Heart left ventricle (tissue), 16 donors: ENCODE measurements around the gene APOL4. TPM values are rescaled to one million over a fixed set of nuclear protein-coding genes. Genes with fewer than 3 reads are reported as not detected.

Source experiments
- ATAC-seq, 4 donors: fragments of 200-7000 bp; cut with Tn5 transposase; one replicate each; pipeline ENCODE4 v1.9.1; 2020 to 2022; ENCODE audit warnings: moderate library complexity in 4 of 4, mild to moderate bottlenecking in 3 of 4, moderate number of reproducible peaks in 1 of 4
- DNase-seq, 5 donors: peaks; one replicate each; pipeline ENCODE4 v3.0.0-alpha.2; 2020
- H3K27ac ChIP-seq, 12 donors: fragments of 200-600 bp; sonication (generic) in 4 of 12; one replicate each; pipeline versions ENCODE4 v1.5.0 to v1.8.0; 2016 to 2022; ENCODE audit warnings: mild to moderate bottlenecking in 2 of 12
- H3K27me3 ChIP-seq, 9 donors: fragments of 200-600 bp; sonication (generic) in 2 of 9; one replicate each; pipeline versions ENCODE4 v1.5.1 to v1.8.0; 2016 to 2022; ENCODE audit warnings: mild to moderate bottlenecking in 3 of 9
- H3K36me3 ChIP-seq, 9 donors: fragments of 200-600 bp; sonication (generic) in 2 of 9; one replicate each; pipeline versions ENCODE4 v1.5.0 to v1.8.0; 2018 to 2022; ENCODE audit warnings: mild to moderate bottlenecking in 2 of 9
- H3K4me1 ChIP-seq, 12 donors: fragments of 200-600 bp; sonication (generic) in 4 of 12; one replicate each; pipeline versions ENCODE4 v1.5.0 to v1.8.0; 2016 to 2022; ENCODE audit warnings: mild to moderate bottlenecking in 3 of 12
- H3K4me3 ChIP-seq, 12 donors: fragments of 200-600 bp; sonication (generic) in 4 of 12; one replicate each; pipeline versions ENCODE4 v1.5.0 to v1.8.0; 2017 to 2022; ENCODE audit warnings: mild to moderate bottlenecking in 9 of 12, moderate library complexity in 4 of 12
- H3K9me3 ChIP-seq, 12 donors: fragments of 200-600 bp; sonication (generic) in 4 of 12; one replicate each; pipeline versions ENCODE4 v1.5.0 to v1.8.0; 2016 to 2022; ENCODE audit warnings: mild to moderate bottlenecking in 1 of 12
- POLR2A ChIP-seq, 2 donors: fragments of 450-650 bp; IDR thresholded peaks; one replicate each; pipeline ENCODE4 v1.6.1; 2017; ENCODE audit warnings: antibody characterized with exemption in 2 of 2, mild to moderate bottlenecking in 2 of 2, moderate library complexity in 2 of 2
- WGBS, 4 donors: extraction: QIAGEN DNeasy Blood & Tissue Kit in 2 of 4; methylation state at CpG; one replicate each; pipeline versions ENCODE4 v1.1.5 to v1.1.7; 2013 to 2018; 5-methylcytosine and 5-hydroxymethylcytosine counted together
- intact Hi-C, 10 donors: fragments of 100-400 bp; cut with DNase I; formaldehyde crosslinking; loops; one replicate each; pipeline versions ENCODE4 v1.11.1 to v1.14.2; 2022
- polyA plus RNA-seq, 2 donors: library from polyadenylated mRNA; stranded (reverse); fragments of 200-250 nt; gene quantifications; one replicate each; pipeline ENCODE4 v1.2.3, GENCODE V29; 2013
- total RNA-seq, 9 donors: library from RNA; depleted of rRNA in 2 of 9; stranded (reverse); fragments of >200 nt in 2 of 9; fragmentation: NEBNext Ultra II Directional in 3 of 9; extraction: Animal tissue kit (Norgen Biotek cat#: 25700) in 3 of 9; gene quantifications; one replicate each; pipeline versions ENCODE4 v1.1.0 to v1.2.4, GENCODE V29; 2016 to 2023
- TF ChIP-seq, protein P1 (sequence below), 12 donors: fragments of 200-600 bp; sonication (generic) in 4 of 12; IDR thresholded peaks; one replicate each; pipeline versions ENCODE4 v1.5.0 to v1.8.0; 2018 to 2022; ENCODE audit warnings: antibody characterized with exemption in 12 of 12, mild to moderate bottlenecking in 5 of 12
- donor health status: ischemic (EF 13 %, LVEDD 7.1; RV severe dilation, severe dysfunction).
- donor health status: healthy with polysubstance abuse.
- donor health status: DM: no; HTN: yes; CAD: no.
- donor health status: DM: no; HTN: no; CAD: no.
- donor health status: ischemic (EF 25% LVEDD 6.9; RV normal size, moderate dysfunction).
- donor health status: ischemic (EF 25% LVEDD 5.7; RV mildly dilated, moderate dysfunction).
- donor health status: healthy.
- donor health status: DM: yes; HTN: yes; CAD: no.
- donor health status: ischemic (EF 35%, LVEDD 5.7; RV mildly dilated, moderate dysfunction).
- donor health status: nonischemic (EF 11% LVEDD 7.7; RV severe dilation, severe dysfunction).
- donor health status: DM: yes; HTN: yes; CAD: no.
- donor health status: PGD.
- donor health status: ischemic (EF 29% LVEDD 5.4; RV normal size, mild dysfunction).
- donor health status: nonischemic (EF 23%, LVEDD 6.1; RV moderate dilation, normal function).

APOL4 gene
- total and polyA plus RNA-seq, 11 donors: 1.7 to 26.5 (median 4.0) TPM; not detected in 2

DNA sequence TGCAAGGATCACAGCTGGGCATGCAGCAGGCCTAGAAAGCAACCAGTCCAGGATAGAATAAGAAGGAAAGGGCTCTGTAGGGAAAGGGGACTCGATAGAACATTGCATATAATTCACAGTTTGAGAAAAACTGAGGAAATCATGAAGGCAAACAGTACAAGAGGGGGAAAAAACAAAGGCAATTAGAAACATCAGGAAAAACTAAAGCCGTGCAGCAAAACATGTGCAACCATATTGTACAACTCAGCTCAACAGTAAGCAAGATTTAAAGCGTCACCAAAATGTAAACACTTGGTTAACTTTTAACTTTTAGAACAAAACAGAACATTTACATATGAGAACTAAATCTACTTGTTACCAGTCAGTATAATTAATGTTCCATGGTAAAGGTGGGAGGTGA, 49.5 kb downstream of the APOL4 start:
- DNase-seq (no peak), ATAC-seq (no peak)
- H3K4me1 ChIP-seq: peaks cover 16 to 90% (median 71%) of the 10 kb centered on the region in 12 donors
- H3K9me3 ChIP-seq: no peaks in the 10 kb centered on the region
- H3K27ac ChIP-seq: peak overlapping the region in 10 of 12 donors; percentile 23 to 93 (median 48)
- H3K4me3 ChIP-seq: peak overlapping the region in 1 of 12 donors; percentile 5
- 74 to 88% (median 85%) methylated on average over 3 of the region's 3 CpGs for WGBS, 4 donors
- H3K36me3 ChIP-seq: peaks cover 0 to 68% (median 28%) of the 10 kb centered on the region in 9 donors
- TF ChIP-seq, protein P1, sequence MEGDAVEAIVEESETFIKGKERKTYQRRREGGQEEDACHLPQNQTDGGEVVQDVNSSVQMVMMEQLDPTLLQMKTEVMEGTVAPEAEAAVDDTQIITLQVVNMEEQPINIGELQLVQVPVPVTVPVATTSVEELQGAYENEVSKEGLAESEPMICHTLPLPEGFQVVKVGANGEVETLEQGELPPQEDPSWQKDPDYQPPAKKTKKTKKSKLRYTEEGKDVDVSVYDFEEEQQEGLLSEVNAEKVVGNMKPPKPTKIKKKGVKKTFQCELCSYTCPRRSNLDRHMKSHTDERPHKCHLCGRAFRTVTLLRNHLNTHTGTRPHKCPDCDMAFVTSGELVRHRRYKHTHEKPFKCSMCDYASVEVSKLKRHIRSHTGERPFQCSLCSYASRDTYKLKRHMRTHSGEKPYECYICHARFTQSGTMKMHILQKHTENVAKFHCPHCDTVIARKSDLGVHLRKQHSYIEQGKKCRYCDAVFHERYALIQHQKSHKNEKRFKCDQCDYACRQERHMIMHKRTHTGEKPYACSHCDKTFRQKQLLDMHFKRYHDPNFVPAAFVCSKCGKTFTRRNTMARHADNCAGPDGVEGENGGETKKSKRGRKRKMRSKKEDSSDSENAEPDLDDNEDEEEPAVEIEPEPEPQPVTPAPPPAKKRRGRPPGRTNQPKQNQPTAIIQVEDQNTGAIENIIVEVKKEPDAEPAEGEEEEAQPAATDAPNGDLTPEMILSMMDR (IDR thresholded peaks at IDR 0.05): no peak
- no peak for TF ChIP-seq POLR2A (IDR thresholded peaks at IDR 0.05)
- H3K27me3 ChIP-seq: no peaks in the 10 kb centered on the region
- intact Hi-C loops: loop anchor here in 2 of 10 donors (10.0 kb wide), 2 partner anchors 73 to 83 kb away; partner anchors contain the start of gene APOL2 (in 1 of the 2)

DNA sequence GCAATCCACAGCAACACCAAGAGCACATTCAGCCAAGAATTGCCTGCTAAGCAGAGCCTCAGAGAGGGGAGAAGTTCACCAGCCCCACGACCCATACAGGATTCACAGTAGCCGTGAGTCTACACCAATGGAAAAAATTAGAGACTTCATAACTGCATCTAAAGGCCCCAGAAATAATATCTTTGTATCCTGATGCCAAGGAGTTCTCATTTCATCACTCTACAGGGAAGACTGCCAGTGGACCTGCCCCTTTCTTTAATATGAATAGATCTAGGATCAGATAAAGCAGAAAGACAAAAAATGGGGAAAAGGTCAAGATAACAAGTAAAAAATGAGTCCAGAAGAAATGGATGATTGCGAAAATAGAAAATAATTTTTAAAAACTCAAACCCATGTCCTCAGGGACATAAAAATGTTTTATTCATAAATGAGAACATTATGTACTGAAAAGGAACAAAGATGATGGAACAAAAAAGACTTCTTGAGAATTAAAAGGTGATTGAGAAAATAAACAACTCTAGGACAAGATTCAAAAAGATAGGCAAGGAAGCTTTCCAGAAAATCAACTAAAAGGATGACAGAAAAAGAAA, 50.5 kb downstream of the APOL4 start:
- ATAC-seq (no peak), DNase-seq (no peak)
- 43 to 63% (median 51%) methylated on average over 3 of the region's 3 CpGs for WGBS, 4 donors
- Histone ChIP-seq H3K9me3 (no peaks in the 10 kb centered on the region), H3K36me3 (peaks cover 0 to 78% (median 30%) of the 10 kb centered on the region in 9 donors), H3K4me3 (peak overlapping the region in 1 of 12 donors; percentile 5), H3K27ac (peak overlapping the region; percentile 24 to 93 (median 49)), H3K4me1 (peaks cover 17 to 86% (median 65%) of the 10 kb centered on the region in 12 donors), H3K27me3 (no peaks in the 10 kb centered on the region)
- intact Hi-C loops: loop anchor here in 2 of 10 donors (10.0 kb wide), 2 partner anchors 74 to 84 kb away; partner anchors contain the start of gene APOL2 (in 1 of the 2)
- no peak for TF ChIP-seq POLR2A (IDR thresholded peaks at IDR 0.05)
- TF ChIP-seq, protein P1 (IDR thresholded peaks at IDR 0.05): no peak

DNA sequence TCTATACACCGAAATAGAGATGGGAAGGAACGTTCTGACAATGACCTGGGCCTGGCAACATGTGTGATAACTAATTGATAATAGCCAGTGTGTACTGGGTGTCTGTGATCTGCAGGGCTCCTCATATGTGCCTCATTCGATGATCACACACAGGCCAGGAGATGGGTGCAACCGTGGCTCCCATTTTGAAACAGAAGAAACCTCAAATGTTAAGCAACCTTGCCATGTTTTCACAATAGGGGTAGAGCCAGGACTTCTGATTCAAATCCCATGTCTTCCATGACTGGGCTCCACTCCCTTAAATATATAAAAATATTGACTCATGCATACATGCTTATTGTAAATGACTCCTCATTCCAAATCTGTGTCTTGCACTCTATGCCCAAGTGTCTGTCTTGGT, 52.2 kb downstream of the APOL4 start:
- H3K4me1 ChIP-seq: peaks cover 12 to 81% (median 54%) of the 10 kb centered on the region in 12 donors
- no peak for ATAC-seq

DNA sequence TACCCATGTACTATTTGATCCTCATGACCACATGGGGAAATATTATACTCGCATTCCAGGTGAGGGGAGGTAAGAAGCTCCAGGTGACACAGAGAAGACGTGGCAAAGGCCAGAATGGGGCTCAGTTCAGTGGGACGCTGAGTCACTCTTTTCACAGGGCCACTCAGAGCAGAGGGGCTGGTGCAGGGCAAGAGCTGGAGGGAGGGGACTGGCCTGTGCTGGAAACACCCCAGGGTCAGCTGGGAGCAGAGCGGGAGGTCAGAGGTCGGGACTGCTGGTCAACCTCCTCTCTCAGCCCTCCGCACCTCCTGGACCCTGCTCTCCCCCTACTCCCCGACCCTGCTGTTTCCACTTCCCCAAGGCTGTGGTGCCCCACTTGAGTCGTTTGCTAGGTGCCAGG, 53.2 kb downstream of the APOL4 start:
- H3K27me3 ChIP-seq: no peaks in the 10 kb centered on the region
- H3K27ac ChIP-seq: peak overlapping the region in 3 of 12 donors; percentile 1 to 40 (median 28)
- no peak overlapping the region for H3K4me3 ChIP-seq
- no peaks in the 10 kb centered on the region for H3K9me3 ChIP-seq
- H3K4me1 ChIP-seq: peaks cover 6 to 70% (median 46%) of the 10 kb centered on the region in 12 donors
- no peak for DNase-seq
- peaks cover 0 to 79% (median 42%) of the 10 kb centered on the region in 9 donors for H3K36me3 ChIP-seq
- TF ChIP-seq, protein P1 (IDR thresholded peaks at IDR 0.05): no peak
- no peak for TF ChIP-seq POLR2A (IDR thresholded peaks at IDR 0.05)
- intact Hi-C loops: loop anchor here in 7 of 10 donors (5.0 to 10.0 kb wide), 6 partner anchors 34 to 339 kb away; partner anchors contain the start of gene TXN2 (in 3 of the 7)
- no peak for ATAC-seq
- WGBS, 4 donors: 87 to 96% (median 91%) methylated on average over 5 to 8 of the region's 8 CpGs

More for the DNA sequence above, 52.2 kb downstream of the APOL4 start:
- no peak for DNase-seq
- intact Hi-C loops: loop anchor here in 7 of 10 donors (5.0 to 10.0 kb wide), 6 partner anchors 33 to 338 kb away; partner anchors contain the start of gene TXN2 (in 3 of the 7)
- no peaks in the 10 kb centered on the region for H3K9me3 ChIP-seq
- TF ChIP-seq POLR2A (IDR thresholded peaks at IDR 0.05): no peak
- TF ChIP-seq, protein P1 (IDR thresholded peaks at IDR 0.05): no peak
- no peaks in the 10 kb centered on the region for H3K27me3 ChIP-seq
- no peak overlapping the region for H3K4me3 ChIP-seq
- WGBS, 4 donors: 62 to 66% (median 65%) methylated on average over 4 of the region's 4 CpGs
- peaks cover 0 to 79% (median 34%) of the 10 kb centered on the region in 9 donors for H3K36me3 ChIP-seq
- peak overlapping the region in 4 of 12 donors; percentile 1 to 28 (median 18) for H3K27ac ChIP-seq
